Activated T-helper 9 cell treated with anti-CD3 and anti-CD28 coated beads, Interleukin-2, amount 50 U/mL, for 16 hours (primary cell): ENCODE results near the gene CELA2A.
"Not testable (repeated sequence)": the region's sequence is repeated elsewhere in the genome, so short reads cannot be mapped to it uniquely, and the experiment has no call there.

Source experiments
- DNase-seq: peaks from one replicate; pipeline ENCODE4 v3.0.0-alpha.2; 2020; ENCODE audit warnings: low read depth

CELA2A gene

DNA sequence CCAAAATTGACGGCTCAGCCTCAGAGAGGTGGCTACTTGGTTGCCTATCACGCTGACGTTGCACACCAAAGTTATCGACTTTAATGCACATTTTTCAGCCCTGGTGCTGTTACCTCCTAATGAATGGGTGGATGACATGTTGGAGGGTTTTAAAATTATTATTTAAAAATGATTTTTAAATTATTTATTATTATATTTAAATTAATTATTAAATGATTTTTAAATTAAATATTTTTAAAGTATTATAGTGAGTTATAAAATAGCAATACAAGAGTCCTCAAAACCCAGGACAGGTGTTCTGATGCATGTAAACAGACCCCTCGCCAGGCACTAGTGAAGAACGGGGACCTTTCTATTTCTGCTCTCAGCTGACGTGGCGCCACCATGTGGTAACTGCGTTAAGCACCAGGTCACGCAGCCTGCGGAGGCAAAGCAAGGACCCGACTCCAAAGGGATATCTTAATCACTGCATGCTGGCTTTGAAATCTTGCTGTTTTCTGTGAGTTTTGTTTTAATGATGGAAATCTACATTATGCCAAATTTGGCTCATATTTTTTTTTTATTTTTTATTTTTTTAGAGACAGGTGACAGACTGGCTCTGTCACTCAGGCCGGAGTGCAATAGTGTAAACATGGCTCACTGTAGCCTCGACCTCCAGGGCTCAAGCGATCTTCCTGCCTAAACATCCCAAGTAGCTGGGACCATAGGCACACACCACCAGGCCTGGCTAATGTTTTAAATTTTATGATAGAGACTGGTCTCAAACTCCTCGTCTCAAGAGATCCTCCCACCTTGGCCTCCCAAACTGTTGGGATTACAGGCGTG, 44.9 kb downstream of the CELA2A start:
- DNase-seq, result peak; percentile 10

DNA sequence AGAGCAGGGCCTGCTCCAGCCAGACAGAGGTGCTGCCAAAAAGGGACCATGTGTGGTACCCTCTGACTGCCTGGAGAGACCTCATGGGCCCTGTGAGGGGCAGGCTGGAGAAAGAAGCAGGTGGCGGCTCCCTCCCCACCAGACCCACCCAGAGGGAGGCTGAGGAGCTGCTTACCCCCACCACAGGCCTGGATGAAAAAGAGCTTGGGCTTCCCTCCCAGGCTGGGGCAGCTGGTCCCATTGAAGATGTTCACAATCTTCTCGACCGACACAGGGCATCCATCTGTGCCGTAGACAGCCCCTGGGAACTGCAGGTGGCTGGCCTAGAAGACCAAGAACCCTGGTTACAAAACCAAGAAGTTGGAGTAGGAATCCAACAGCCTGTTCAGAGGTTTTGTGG, 47.9 kb downstream of the CELA2A start:
- DNase-seq, result no peak

DNA sequence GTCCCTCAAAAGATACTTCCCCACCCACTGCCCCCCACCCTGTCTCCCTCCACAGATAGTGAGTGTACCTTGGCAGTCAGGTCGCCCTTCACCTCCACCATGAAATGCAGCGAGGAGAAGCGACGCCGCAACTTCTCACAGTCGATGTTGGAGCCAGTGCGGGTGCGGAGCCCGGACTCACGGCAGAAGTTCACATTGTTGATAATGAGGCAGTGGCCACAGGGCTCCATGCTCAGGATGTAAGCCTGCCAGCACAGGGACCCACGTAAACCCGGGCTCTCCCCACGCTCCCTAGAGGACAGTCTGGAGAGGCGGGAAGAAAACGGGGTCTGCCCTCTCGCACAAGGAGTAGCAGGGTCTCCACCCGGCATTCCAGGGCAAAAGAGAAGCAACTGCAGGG, 50.3 kb downstream of the CELA2A start:
- no peak for DNase-seq

DNA sequence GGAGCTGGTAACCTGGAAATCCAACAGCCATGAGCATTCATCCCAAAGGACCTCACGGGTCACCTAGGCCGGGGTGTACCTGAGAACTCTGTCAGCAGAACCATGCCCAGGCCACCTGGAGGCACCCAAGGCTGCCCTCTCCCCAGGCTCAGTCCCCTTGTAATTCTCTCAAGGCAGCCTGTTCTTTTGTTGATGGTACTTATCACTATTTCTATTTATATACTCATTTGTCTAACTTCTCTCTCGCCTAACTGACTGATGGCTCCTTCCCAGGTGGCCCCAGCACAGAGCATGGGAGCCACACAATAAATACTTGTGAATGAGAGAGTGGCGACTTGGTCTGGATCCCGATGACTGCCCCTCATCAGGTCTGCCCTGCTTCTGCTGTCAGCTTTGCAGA, 50.7 kb downstream of the CELA2A start:
- DNase-seq, result no peak

DNA sequence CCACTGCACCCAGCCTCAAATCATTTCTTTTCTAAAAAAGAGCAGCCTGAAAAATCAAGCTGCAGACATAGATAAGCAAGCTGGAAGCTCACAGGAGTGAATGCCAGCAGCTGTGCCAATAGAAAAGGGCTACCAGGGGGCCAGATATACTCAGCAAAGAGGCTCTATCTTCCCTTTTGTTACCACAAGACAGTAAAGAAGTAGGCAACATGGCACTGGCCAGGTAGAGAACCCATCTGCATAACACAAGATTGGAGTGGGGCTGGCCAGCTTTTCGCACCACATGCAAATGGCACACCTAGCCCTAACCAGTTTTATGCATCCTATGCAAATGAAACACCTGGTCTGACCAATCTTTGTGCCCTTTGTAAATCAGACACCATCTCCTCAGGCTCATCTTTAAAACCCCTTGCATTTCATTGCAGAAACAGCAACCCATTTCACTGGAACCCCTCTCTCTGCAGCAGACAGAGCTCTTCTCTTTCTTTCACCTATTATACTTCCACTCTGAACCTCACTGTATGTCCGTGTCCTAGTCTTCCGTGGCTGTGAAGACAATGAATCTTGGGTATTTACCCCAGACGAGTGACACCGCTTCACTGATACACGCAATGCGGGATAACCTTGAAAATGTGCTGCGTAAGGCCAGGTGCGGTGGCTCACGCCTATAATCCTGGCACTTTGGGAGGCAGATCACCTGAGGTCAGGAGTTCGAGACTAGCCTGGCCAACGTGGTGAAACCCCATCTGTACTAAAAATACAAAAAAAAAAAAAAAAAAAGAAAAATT, 52.4 kb downstream of the CELA2A start:
- no peak for DNase-seq

DNA sequence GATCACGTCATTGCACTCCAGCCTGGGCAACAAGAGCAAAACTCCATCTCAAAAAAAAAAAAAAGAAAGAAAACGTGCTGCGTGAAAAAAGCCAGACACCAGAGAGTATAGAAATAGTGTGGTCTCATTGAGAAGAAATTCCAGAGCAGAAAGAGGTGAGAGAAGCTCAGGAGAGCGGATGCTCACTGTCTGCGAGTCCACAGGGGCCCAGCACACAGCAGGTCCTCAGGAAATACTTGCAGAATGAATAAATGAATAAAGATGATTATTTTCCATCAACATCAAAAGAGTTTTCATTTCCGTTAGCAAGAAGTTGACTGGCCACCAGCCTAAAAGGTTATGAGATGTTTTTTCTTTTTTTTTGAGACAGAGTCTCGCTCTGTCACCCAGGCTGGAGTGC, 53.1 kb downstream of the CELA2A start:
- no peak for DNase-seq

DNA sequence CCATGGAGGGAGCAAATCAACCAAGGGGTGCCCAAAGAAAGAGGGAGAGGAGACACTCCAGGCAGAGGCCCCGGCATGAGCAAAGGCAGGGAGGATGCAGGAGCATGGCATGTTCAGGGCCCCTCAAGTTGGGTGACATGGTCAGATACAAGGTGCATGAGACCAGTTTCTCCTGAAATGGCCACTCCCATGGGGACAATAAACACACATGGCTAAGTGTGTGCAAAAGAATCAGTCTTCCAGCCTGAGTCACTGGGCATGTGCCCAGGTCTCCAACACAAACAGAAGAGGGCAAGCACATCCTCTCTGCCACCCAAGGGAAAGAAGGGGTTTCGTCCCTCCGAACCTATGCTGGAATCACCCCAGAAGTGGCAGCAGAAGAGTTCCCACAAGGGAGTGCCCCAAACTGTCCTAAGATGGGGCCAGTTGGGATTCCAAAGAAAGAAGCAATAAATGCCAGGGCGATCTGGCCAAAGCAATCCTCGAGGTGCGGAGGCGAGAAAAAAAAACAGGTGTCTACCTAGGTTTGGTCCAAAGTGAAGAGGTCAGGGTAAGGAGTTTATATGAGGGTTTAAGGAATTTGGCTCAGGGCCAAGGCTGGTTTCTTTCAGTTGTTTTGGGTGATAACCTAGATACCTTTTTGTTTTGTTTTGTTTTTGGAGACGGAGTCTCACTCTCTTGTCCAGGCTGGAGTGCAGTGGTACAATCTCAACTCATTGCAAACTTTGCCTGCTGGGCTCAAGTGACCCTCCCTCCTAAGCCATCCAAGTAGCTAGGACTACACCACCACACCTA, 54.3 kb downstream of the CELA2A start:
- no peak for DNase-seq

DNA sequence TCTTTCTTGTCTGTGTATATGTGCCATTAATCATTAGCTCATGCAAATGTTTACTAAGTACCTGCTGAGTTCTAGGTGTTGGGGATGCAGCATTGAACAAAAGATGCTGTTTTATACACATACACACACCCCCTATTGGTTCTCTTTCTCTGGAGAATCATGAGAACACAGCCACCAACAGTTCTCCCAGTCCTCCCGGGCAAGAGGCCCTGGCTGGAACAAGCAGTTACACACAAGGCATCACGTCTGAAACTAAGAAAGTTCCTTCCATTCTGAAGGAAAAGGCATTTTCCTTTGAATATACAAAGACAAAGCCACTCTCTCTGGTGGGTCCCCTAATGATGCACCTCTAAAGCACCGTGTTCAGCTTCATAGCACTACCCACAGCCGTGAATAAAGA, 56.7 kb downstream of the CELA2A start:
- DNase-seq, result no peak

DNA sequence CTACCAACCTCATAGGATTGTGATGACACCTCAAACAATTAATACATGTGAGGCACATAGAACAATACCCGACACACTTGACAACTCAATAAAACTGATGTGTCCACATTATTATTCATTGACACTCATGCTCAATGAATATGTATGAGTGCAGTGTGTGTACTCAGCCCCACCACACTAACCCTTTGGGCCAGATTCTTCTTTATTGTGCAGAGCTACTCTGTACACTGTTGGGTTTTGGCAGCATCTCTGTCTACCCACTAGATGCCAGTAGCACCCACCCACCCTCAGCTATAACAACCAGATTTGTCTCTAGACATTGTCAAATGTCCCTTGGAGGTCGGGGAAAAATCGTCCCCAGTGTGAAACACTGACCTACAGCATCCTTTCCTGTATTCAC, 57.4 kb downstream of the CELA2A start:
- no peak for DNase-seq

DNA sequence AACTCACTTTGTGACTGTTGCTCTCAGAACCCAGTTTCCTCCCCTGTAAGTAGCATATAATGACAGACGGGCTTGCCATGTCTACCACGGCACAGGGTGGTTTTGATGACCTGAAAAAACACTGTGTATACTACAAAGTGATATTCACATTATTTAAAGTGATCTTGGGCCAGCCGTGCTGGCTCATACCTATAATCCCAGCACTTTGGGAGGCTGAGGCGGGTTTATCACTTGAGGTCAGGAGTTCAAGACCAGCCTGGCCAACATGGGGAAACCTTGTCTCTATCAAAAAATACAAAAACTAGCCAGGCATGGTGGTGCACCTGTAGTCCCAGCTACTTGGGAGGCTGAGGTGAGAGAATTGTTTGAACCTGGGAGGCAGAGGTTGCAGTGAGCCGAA, 58.0 kb downstream of the CELA2A start:
- not testable (repeated sequence) for DNase-seq

DNA sequence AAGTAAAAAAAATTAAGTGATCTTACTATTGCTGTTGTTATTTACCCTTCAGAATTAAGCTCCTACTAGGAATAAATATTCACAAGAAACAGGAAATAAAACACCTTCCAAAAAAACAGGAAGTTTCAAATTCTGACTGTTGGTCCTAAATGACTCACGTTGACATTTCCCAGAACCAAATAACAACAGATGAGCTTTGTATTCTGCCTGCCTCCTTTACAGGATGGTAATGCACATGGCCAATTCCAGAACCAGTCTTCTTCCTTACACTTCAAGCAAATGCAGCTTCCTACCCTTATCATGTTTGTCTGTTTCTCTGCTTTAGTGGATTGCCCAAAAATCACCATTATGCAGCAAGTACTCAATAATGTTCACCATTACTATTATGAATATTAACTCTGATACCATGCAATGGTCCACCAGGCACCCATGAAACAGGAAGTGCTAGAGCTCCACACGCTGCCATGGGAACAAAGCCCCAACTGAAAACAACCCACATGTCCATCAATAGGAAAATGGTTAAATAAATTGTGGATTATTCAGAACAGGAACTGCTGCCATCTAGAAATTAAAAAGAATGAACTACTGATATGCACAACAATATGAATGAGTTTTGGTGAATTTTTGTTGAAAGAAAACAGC, 58.6 kb downstream of the CELA2A start:
- DNase-seq, result no peak

DNA sequence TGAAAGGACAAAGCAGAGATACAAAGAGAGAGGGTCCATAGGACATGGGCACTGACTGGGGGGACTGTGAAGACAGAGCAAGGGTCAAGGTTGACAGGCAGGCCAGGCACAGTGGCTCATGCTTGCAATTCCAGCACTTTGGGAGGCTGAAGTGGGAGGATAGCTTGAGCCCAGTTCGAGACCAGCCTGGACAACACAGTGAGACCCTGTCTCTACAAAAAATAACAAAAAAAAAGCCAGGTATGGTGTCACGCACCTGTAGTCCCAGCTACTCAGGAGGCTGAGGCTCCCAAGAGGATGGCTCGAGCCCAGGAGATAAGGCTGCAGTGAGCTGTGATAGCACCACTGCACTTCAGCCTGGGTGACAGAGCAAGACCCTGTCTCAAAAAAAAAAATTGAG, 63.1 kb downstream of the CELA2A start:
- no peak for DNase-seq

DNA sequence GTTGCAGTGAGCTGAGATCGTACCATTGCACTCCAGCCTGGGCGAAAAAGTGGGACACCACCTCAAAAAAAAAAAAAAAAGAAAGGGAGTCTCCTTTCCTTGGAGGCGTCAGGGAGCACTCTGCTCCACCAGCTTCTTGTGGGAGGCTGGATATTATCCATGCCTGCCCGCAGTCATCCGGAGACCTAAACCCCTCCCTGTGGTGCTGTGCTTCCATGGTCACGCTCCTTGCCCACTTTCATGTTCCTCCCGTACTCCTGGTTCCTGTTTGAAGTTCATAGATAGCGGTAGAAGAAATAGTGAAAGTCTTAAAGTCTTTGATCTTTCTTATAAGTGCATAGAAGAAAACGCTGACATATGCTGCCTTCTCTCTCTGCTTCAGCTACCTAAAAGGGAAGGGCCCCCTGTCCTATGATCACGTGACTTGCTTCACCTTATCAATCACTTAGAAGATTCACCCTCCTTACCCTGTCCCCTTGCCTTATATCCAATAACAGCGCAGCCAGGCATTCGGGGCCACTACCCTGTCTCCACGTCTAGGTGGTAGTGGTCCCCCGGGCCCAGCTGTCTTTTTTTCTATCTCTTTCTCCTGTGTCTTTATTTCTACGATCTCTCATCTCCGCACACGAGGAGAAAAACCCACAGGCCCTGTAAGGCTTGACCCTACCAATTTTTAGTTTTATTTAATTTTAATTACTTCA, 64.8 kb downstream of the CELA2A start:
- not testable (repeated sequence) for DNase-seq
